Left lung (tissue), 10 donors: ENCODE data around the gene RAD52. TPM values are rescaled to one million over a fixed set of nuclear protein-coding genes. Genes with fewer than 3 reads are reported as not detected.

Experiments
- ATAC-seq: fragments of 200-7000 bp; cut with Tn5 transposase; one replicate; pipeline ENCODE4 v1.9.1; 2020; ENCODE audit warnings: moderate library complexity
- DNase-seq, 4 donors: peaks; one replicate each; pipeline ENCODE4 v3.0.0-alpha.2; 2013 to 2020
- H3K27ac ChIP-seq, 2 donors: fragments of 200-600 bp; sonication (generic) in 1 of 2; one replicate each; pipeline versions ENCODE4 v1.5.0 to v1.8.0; 2020 to 2021
- H3K27me3 ChIP-seq, 2 donors: fragments of 200-600 bp; sonication (generic) in 1 of 2; one replicate each; pipeline versions ENCODE4 v1.5.0 to v1.8.0; 2020 to 2021
- H3K36me3 ChIP-seq, 2 donors: fragments of 200-600 bp; sonication (generic) in 1 of 2; one replicate each; pipeline versions ENCODE4 v1.5.0 to v1.8.0; 2020 to 2021
- H3K4me1 ChIP-seq, 2 donors: fragments of 200-600 bp; one replicate each; pipeline ENCODE4 v1.8.0; 2021
- H3K4me3 ChIP-seq, 2 donors: fragments of 200-600 bp; sonication (generic) in 1 of 2; one replicate each; pipeline versions ENCODE4 v1.5.0 to v1.8.0; 2020 to 2021; ENCODE audit warnings: mild to moderate bottlenecking in 1 of 2
- H3K9me3 ChIP-seq, 2 donors: fragments of 200-600 bp; sonication (generic) in 1 of 2; one replicate each; pipeline versions ENCODE4 v1.5.0 to v1.8.0; 2020 to 2021
- CTCF ChIP-seq, 2 donors: fragments of 200-600 bp; sonication (generic) in 1 of 2; IDR thresholded peaks; one replicate each; pipeline versions ENCODE4 v1.5.0 to v1.8.0; 2021; ENCODE audit warnings: antibody characterized with exemption in 2 of 2
- intact Hi-C, 2 donors: fragments of 100-400 bp; cut with DNase I; formaldehyde crosslinking; loops; one replicate each; pipeline versions ENCODE4 v1.11.2 to v1.14.2; 2022
- polyA plus RNA-seq, 6 donors: library from polyadenylated mRNA; unstranded; fragments of 120-200 nt; gene quantifications; one replicate each; pipeline ENCODE4 v1.2.1, GENCODE V29; 2013; ENCODE audit not compliant: insufficient read length in 6 of 6
- total RNA-seq, 2 donors: library from RNA; stranded (reverse); fragmentation: NEBNext Ultra II Directional; extraction: Animal tissue kit (Norgen Biotek cat#: 25700); gene quantifications; one replicate each; pipeline ENCODE4 v1.2.1, GENCODE V29; 2021
- donor health status: DM: no; HTN: yes; CAD: no.
- donor health status: DM: no; HTN: no; CAD: no.

The RAD52 gene
- total and polyA plus RNA-seq, 8 donors, result 11.1 to 46.9 (median 36.8) TPM

- no peaks in the 10 kb centered on the region for H3K9me3 ChIP-seq
- H3K4me1 ChIP-seq, result no peaks in the 10 kb centered on the region
- H3K36me3 ChIP-seq, result no peaks in the 10 kb centered on the region
- H3K27me3 ChIP-seq, result no peaks in the 10 kb centered on the region
- no peak overlapping the region for H3K4me3 ChIP-seq
- intact Hi-C loops, result no loop called here
- no peak overlapping the region for H3K27ac ChIP-seq
- no peak for TF ChIP-seq CTCF (IDR thresholded peaks at IDR 0.05)
- no peak for DNase-seq
- no peak for ATAC-seq
These were observed 20.3 kb upstream of the RAD52 start for GRCh38 chr12:969821-970220.

- Histone ChIP-seq H3K4me1 (no peaks in the 10 kb centered on the region), H3K36me3 (no peaks in the 10 kb centered on the region), H3K9me3 (no peaks in the 10 kb centered on the region), H3K27ac (no peak overlapping the region), H3K4me3 (no peak overlapping the region), H3K27me3 (no peaks in the 10 kb centered on the region)
- no peak for TF ChIP-seq CTCF (IDR thresholded peaks at IDR 0.05)
- DNase-seq (no peak), ATAC-seq (no peak)
- intact Hi-C loops, result no loop called here
These were observed 19.1 kb upstream of the RAD52 start for GRCh38 chr12:968545-968944.

- Histone ChIP-seq H3K9me3 (no peaks in the 10 kb centered on the region), H3K4me3 (no peak overlapping the region), H3K4me1 (no peaks in the 10 kb centered on the region), H3K36me3 (no peaks in the 10 kb centered on the region), H3K27me3 (no peaks in the 10 kb centered on the region), H3K27ac (no peak overlapping the region)
- intact Hi-C loops, result no loop called here
- TF ChIP-seq CTCF (IDR thresholded peaks at IDR 0.05), result no peak
- DNase-seq (no peak), ATAC-seq (no peak)
These were observed 18.1 kb upstream of the RAD52 start for GRCh38 chr12:967641-968040.

GRCh38 chr12:966724-967123, 17.2 kb upstream of the RAD52 start:
- no peaks in the 10 kb centered on the region for H3K9me3 ChIP-seq
- ATAC-seq, result no peak

GRCh38 chr12:958588-959123, 9.2 kb upstream of the RAD52 start:
- intact Hi-C loops, result no loop called here
- Histone ChIP-seq H3K4me3 (no peak overlapping the region), H3K36me3 (no peaks in the 10 kb centered on the region), H3K4me1 (no peaks in the 10 kb centered on the region), H3K27ac (no peak overlapping the region), H3K27me3 (no peaks in the 10 kb centered on the region), H3K9me3 (no peaks in the 10 kb centered on the region)
- no peak for DNase-seq
- no peak for ATAC-seq
- no peak for TF ChIP-seq CTCF (IDR thresholded peaks at IDR 0.05)

More at GRCh38 chr12:966724-967123, 17.2 kb upstream of the RAD52 start:
- intact Hi-C loops, result no loop called here
- Histone ChIP-seq H3K36me3 (no peaks in the 10 kb centered on the region), H3K27ac (no peak overlapping the region), H3K4me3 (no peak overlapping the region), H3K27me3 (no peaks in the 10 kb centered on the region), H3K4me1 (no peaks in the 10 kb centered on the region)
- no peak for DNase-seq
- no peak for TF ChIP-seq CTCF (IDR thresholded peaks at IDR 0.05)
